Neural cell (in vitro differentiated cells): ENCODE data around the gene SPPL2A.

Source experiments
- CTCF ChIP-seq: fragments of 450-650 bp; IDR thresholded peaks from 2 replicates; pipeline ENCODE4 v1.5.1; 2014; ENCODE audit warnings: antibody characterized with exemption, mild to moderate bottlenecking, moderate library complexity; ENCODE audit not compliant: poor library complexity, severe bottlenecking
- EP300 ChIP-seq: fragments of 450-650 bp; conservative IDR thresholded peaks from 2 replicates; pipeline ENCODE4 v1.6.1; 2014; ENCODE audit warnings: antibody characterized with exemption, mild to moderate bottlenecking, moderate library complexity; ENCODE audit not compliant: poor library complexity, severe bottlenecking
- POLR2AphosphoS5 ChIP-seq: IDR thresholded peaks from 2 replicates; pipeline ENCODE4 v1.6.1; 2012
- TAF1 ChIP-seq: IDR thresholded peaks from 2 replicates; pipeline ENCODE4 v1.6.1; 2012; ENCODE audit warnings: low read depth

GRCh38 chr15:50813089-50813488, 47.6 kb upstream of the SPPL2A start:
- TF ChIP-seq CTCF (no peak), TAF1 (no peak), POLR2AphosphoS5 (no peak), EP300 (no peak)
